H1 (cell line): ENCODE results near the gene DPYSL4. TPM values are rescaled to one million over a fixed set of nuclear protein-coding genes. Genes with fewer than 3 reads are reported as not detected.

Source experiments
- BCL11A ChIP-seq, 2 experiments: IDR thresholded peaks; one replicate each; pipeline ENCODE4 v1.6.1; 2011; ENCODE audit warnings: low read depth in 2 of 2, low read length in 2 of 2, mild to moderate bottlenecking in 2 of 2
- CHD7 ChIP-seq: fragments of 300-600 bp; sonication (generic); IDR thresholded peaks from 2 replicates; pipeline ENCODE4 v1.7.1; 2012; ENCODE audit warnings: low read length, moderate library complexity, mild to moderate bottlenecking, inconsistent platforms; ENCODE audit not compliant: insufficient replicate concordance
- KDM1A ChIP-seq: fragments of 200-600, 300-600 bp; sonication (generic); IDR thresholded peaks from 2 replicates; pipeline ENCODE4 v1.7.1; 2016; ENCODE audit warnings: mild to moderate bottlenecking, low read length, borderline replicate concordance
- RAD21 ChIP-seq, 2 experiments: IDR thresholded peaks in 1 of 2; conservative IDR thresholded peaks in 1 of 2; 2 replicates each; pipeline ENCODE4 v1.6.1; 2011; ENCODE audit warnings: low read depth in 2 of 2, low read length in 2 of 2, improper control_type of control experiment in 1 of 2, inconsistent platforms in 1 of 2, mild to moderate bottlenecking in 1 of 2, moderate library complexity in 1 of 2
- RFX5 ChIP-seq: IDR thresholded peaks from 2 replicates; pipeline ENCODE4 v1.6.1; 2011; ENCODE audit warnings: low read depth, low read length, improper control_type of control experiment, borderline replicate concordance
- SIN3A ChIP-seq, 2 experiments: IDR thresholded peaks in 1 of 2; conservative IDR thresholded peaks in 1 of 2; 2 replicates each; pipeline ENCODE4 v1.6.1; 2011 to 2012; ENCODE audit warnings: low read length in 2 of 2, improper control_type of control experiment in 1 of 2, low read depth in 1 of 2, mild to moderate bottlenecking in 1 of 2
- TBP ChIP-seq: IDR thresholded peaks from 2 replicates; pipeline ENCODE4 v1.6.1; 2011; ENCODE audit warnings: low read depth, low read length, improper control_type of control experiment
- polyA plus RNA-seq, 7 experiments: library from polyadenylated mRNA; depleted of rRNA in 3 of 7; stranded (reverse) in 5 of 7; unstranded in 2 of 7; fragments of >200 nt in 5 of 7; fragments of 200-250 nt in 2 of 7; gene quantifications; 1 replicate in 5 of 7; 2 replicates in 1 of 7; 4 replicates in 1 of 7; pipeline versions ENCODE4 v1.2.1 to v1.2.3, GENCODE V29; 2011 to 2013; ENCODE audit warnings: missing spikeins in 2 of 7, mixed read lengths in 2 of 7
- total RNA-seq: library from RNA; stranded (reverse); fragmentation: NEBNext Ultra II Directional; extraction: Animal tissue kit (Norgen Biotek cat#: 25700); gene quantifications from 2 replicates; pipeline ENCODE4 v1.2.1, GENCODE V29; 2021
- TF ChIP-seq, protein P1 (sequence below): IDR thresholded peaks from 2 replicates; pipeline ENCODE4 v1.6.1; 2012; ENCODE audit warnings: inconsistent platforms

DPYSL4 gene
- total and polyA plus RNA-seq, 2 of the 8 experiments (the other 6 are each of a cell fraction or from before 2014, with no cell fraction given): 12.9 to 15.2 TPM

- TF ChIP-seq CHD7 (no peak), SIN3A (conservative IDR thresholded peaks at IDR 0.05 in 1 of 2, IDR thresholded peaks at IDR 0.05 in 1 of 2; ENCODE audit: low read depth in 1 of 2, low read length in 2 of 2) (no peak), BCL11A (IDR thresholded peaks at IDR 0.05; ENCODE audit: low read depth in 2 of 2, low read length in 2 of 2) (no peak), RAD21 (IDR thresholded peaks at IDR 0.05 in 1 of 2, conservative IDR thresholded peaks at IDR 0.05 in 1 of 2; ENCODE audit: low read depth in 2 of 2, low read length in 2 of 2) (no peak), KDM1A (no peak), RFX5 (no peak), TBP (no peak)
- TF ChIP-seq, protein P1, sequence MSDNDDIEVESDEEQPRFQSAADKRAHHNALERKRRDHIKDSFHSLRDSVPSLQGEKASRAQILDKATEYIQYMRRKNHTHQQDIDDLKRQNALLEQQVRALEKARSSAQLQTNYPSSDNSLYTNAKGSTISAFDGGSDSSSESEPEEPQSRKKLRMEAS: no peak
Measured at GRCh38 chr10:132239126-132240031, 52.6 kb downstream of the DPYSL4 start (continued).
